Cardiac fibroblast (primary cell): ENCODE measurements around the gene CSNK1E.

ENCODE experiments used
- DNase-seq, 2 donors: peaks; one replicate each; pipeline versions ENCODE4 v3.0.0 to v3.0.0-alpha.2; 2010; ENCODE audit warnings: low read depth in 2 of 2
- H3K4me3 ChIP-seq, 2 donors: replicated peaks in 1 of 2; 1 replicate in 1 of 2; 2 replicates in 1 of 2; pipeline ENCODE4 v1.5.1; 2011; ENCODE audit warnings: low read depth in 2 of 2, low read length in 2 of 2, mild to moderate bottlenecking in 2 of 2, moderate library complexity in 1 of 2
- TF ChIP-seq, protein P1 (sequence below): IDR thresholded peaks from one replicate; pipeline ENCODE4 v1.5.1; 2011; ENCODE audit warnings: low read depth, mild to moderate bottlenecking, low read length, inconsistent platforms

CSNK1E gene

DNA sequence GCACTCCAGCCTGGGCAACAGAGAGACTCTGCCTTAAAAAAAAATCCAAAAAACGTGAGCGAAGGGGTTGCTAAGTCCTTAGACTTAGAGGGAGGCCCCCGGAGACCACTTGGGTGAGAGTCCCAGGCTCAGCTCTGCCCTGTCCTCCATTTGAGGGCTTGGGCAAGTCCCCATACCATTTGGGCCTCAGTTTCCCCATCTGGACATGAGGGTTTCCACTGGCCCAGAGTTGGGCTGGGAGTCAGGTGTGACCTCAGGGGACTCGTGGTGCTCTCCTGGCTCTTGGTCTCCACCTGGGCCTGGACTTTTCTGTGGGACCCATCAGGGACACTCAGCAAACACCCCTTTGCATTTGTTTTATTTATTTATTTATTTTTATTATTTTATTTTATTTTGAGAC is 35.2 kb upstream of the CSNK1E start:
- no peak overlapping the region for H3K4me3 ChIP-seq
- DNase-seq, result no peak
- TF ChIP-seq, protein P1, sequence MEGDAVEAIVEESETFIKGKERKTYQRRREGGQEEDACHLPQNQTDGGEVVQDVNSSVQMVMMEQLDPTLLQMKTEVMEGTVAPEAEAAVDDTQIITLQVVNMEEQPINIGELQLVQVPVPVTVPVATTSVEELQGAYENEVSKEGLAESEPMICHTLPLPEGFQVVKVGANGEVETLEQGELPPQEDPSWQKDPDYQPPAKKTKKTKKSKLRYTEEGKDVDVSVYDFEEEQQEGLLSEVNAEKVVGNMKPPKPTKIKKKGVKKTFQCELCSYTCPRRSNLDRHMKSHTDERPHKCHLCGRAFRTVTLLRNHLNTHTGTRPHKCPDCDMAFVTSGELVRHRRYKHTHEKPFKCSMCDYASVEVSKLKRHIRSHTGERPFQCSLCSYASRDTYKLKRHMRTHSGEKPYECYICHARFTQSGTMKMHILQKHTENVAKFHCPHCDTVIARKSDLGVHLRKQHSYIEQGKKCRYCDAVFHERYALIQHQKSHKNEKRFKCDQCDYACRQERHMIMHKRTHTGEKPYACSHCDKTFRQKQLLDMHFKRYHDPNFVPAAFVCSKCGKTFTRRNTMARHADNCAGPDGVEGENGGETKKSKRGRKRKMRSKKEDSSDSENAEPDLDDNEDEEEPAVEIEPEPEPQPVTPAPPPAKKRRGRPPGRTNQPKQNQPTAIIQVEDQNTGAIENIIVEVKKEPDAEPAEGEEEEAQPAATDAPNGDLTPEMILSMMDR, result no peak

DNA sequence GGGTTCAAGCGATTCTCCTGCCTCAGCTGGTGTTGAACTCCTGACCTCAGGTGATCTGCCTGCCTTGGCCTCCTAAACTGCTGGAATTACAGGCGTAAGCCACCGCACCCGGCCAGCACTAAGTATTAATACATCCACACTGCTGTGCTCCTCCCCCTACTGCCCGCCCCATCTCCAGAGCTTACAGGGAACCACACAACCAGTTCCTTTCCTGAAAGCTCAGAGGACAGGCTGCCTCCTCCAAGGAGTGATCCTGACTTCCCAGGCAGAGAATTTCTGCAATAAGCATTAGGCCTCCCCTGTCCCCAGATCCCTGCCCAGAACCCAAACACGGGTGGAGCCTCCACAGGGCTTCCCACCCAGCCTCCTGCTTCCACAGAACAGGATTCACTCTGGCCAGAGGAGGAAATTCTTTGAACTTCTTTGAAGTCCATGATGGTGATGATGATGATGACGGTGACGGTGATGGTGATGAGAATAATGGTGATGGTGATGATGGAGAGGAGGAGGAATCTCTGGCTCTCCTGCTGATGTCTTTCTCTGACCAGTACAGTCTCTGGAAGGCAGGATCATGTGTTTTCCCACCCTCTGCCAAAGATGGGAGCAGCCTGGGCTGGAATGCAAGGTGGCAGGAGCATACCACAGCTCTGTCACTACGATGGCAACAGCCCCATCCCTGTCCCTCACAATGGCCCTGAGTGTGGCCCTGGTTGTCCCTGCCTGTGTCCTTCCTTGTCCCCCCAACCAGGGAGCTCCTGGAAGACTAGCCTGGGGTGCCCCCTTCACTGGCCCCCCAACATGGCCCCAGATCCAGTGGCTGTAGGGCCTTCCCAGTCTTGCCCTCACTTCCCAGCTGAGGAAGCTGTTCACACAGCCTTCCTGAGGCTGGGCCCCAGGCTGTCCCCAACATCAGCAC is 33.5 kb upstream of the CSNK1E start:
- TF ChIP-seq, protein P1, result no peak
- no peak for DNase-seq
- no peak overlapping the region for H3K4me3 ChIP-seq

DNA sequence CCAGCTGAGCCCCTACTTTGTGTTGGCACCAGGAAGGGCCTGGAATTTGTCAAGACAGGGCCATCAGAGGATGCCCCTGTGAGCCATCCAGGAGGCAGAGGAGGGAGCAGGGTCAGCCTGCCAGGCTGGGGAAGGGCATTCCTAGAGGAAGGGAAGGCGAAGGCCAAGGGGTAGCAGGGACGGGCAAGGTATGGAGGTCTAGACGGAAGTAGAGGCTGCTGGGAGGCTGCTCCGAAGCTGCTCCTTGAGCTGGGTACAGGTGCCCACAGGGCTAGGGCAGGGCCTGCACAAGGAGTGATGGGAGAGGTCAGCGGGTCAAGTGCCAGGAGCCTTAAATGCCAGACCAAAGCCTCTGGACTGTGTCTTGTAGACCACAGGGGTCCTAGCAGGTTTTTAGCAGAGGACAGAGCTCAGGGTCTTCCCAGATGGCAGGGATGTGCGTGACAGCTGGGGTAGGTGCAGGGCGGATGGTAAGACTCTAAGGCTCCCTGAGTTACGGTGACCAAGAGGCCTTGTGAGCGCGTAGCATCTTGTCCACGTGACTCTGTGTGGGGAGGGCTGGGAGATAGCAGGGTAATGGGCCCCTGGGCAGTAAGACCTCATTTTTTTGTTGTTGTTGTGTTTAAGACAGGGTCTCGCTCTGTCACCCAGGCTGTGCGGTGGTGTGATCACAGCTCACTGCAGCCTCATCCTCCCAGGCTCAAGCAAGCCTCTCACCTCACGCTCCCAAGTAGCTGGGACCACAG is 31.7 kb upstream of the CSNK1E start:
- no peak for DNase-seq
- TF ChIP-seq, protein P1, result no peak
- H3K4me3 ChIP-seq, result no peak overlapping the region

DNA sequence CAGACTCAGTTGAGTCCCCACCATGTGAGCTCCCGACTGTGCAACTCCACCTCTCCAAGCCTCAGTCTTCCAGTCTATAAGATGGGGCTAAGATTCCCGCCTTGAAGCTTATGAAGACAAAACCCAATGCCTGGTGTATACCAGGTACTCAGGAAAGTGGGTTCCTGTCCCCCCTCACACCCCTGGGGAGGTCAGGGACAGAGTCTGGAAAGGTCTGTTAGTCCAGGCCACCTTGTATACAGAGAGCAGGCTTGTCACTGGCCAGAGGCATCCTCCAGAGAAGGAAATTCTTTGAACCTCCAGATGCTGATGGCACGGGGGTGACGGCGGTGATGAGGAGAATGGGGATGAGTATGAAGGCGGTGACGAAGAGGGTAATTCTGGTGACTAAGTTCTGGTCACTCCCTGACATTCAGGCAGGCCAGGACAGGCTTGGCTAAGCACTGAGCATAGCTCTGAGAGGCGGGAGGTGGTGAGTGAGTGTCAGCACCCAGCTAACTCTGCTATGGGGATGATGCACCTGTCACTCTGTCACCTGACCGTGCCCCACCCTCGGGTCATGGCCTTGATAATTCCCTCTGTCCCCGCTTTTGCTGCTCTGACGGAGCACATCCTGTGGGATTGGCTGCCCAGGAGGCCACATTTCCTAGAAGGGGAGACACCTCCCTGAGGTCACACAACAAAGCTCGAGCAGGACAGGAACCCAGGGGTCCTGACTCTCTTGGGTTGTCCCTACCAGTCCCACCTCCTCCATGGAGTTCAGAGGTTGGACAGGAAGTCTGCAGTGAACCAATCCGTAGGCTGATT is 30.9 kb upstream of the CSNK1E start:
- TF ChIP-seq, protein P1, result no peak
- no peak overlapping the region for H3K4me3 ChIP-seq
- DNase-seq, result peak in 1 of 2 donors; percentile 39

DNA sequence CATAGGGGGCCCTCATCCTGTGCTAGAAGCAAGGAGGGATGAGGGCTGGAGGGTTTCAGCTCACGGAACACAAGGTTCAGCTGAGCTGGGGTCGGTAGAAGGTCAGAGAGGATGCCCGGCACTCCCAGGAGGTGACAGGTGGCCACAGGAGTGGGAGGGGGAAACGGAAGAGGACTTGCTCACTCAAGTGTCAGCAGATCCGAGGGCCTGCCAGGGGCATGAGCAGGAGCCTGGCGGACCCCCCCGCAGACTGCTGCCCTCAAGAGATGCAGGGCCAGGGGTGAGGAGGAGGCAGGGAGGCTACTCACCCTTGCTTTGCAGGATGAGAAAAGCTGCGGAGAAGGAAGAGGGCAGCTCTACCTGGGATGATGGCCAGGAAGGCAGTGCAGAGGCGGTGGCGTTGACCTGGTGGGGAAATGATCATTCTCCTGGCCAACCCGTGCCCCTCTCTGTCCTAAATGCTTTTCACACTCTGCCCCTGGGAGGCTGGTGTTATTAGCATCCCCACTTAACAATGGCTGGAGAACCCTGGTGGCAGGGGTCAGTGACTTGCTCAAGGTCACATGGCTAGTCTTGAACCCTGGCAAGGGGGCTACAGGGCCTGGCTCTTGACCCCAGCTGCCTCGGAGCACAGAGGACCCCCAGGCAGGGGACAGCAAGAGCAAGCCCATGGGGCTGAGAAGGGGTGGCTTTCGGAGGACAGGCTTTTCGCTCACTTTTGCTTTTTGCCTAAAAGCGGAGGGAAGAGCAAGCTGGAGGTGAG is 30.1 kb upstream of the CSNK1E start:
- no peak for DNase-seq
- H3K4me3 ChIP-seq, result no peak overlapping the region
- TF ChIP-seq, protein P1, result no peak

DNA sequence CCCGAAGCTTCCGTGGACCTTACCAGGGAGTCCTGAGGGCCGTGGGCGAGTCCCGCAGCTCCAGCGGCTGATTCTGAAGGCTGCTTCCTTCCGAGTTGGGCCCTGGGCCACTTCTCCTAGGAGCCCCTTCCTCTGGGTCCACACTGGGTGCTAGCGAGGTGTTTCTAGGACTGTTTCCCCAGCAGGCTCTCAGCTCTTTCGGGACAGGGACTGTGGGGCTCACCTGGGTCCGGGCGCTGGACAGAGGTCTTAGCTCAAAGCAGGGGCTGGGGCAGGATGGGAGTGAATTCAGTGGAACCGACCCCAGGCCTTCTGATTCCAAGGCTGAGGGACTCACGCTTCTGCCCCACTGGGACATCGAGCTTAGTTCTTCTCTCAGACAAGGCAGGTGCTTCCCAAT is 29.3 kb upstream of the CSNK1E start:
- TF ChIP-seq, protein P1, result no peak
- no peak for DNase-seq
- no peak overlapping the region for H3K4me3 ChIP-seq
